ENCODE data around the gene ANKZF1. TPM values are rescaled to one million over a fixed set of nuclear protein-coding genes. Genes with fewer than 3 reads are reported as not detected.

Gene ANKZF1
- total and polyA plus RNA-seq, 12 donors: 12.7 to 44.7 (median 25.5) TPM

- ATAC-seq (peak in 7 of 8 donors; percentile 32 to 63 (median 55)), DNase-seq (no peak)
- Histone ChIP-seq H3K4me3 (peak overlapping the region; percentile 56 to 96 (median 75)), H3K27me3 (no peaks in the 10 kb centered on the region), H3K4me1 (peaks cover 11 to 64% (median 36%) of the 10 kb centered on the region in 9 donors), H3K27ac (peak overlapping the region; percentile 91 to 100 (median 98)), H3K9me3 (no peaks in the 10 kb centered on the region), H3K36me3 (peaks cover 0 to 37% (median 26%) of the 10 kb centered on the region in 9 donors)
- intact Hi-C loops (cut with DNase I): loop anchor here in 6 of 10 donors (1.0 to 5.0 kb wide), 9 partner anchors 16 to 116 kb away; partner anchors contain the start of genes ANKZF1 (in 2 of the 6), ATG9A (in 2 of the 6), TUBA4A (in 2 of the 6) and TUBA4B (in 2 of the 6)
- WGBS, 2 donors: 17% methylated on average over 9 of the region's 9 CpGs
- TF ChIP-seq CTCF (IDR thresholded peaks at IDR 0.05): no peak
Measured at GRCh38 chr2:219278655-219279150, 49.1 kb downstream of the ANKZF1 start.

GRCh38 chr2:219279151-219279915 lies 49.7 kb downstream of the ANKZF1 start, which contains the start of gene DNAJB2:
TSS of gene DNAJB2 (plus strand) at chr2:219279366. CDS start at chr2:219279834, 468 bp downstream.
- 0 to 1% methylated on average over 63 to 65 of the region's 65 CpGs for WGBS, 2 donors
- intact Hi-C loops (cut with DNase I): loop anchor here in 5 of 10 donors (1.0 to 5.0 kb wide), 9 partner anchors 15 to 117 kb away; partner anchors contain the start of genes ANKZF1 (in 2 of the 5), ATG9A (in 2 of the 5), TUBA4A (in 2 of the 5) and TUBA4B (in 2 of the 5)
- Histone ChIP-seq H3K9me3 (no peaks in the 10 kb centered on the region), H3K4me3 (peak within 1 kb of the TSS; percentile 56 to 96 (median 75)), H3K27me3 (no peaks in the 10 kb centered on the region), H3K36me3 (peaks cover 0 to 43% (median 32%) of the 10 kb centered on the region in 9 donors), H3K4me1 (peaks cover 11 to 58% (median 34%) of the 10 kb centered on the region in 9 donors), H3K27ac (peak within 1 kb of the TSS; percentile 91 to 100 (median 98))
- DNase-seq (peak; percentile 99), ATAC-seq (peak; percentile 95 to 97 (median 97))
- peak in 6 of 9 donors; percentile 4 to 48 (median 33) for TF ChIP-seq CTCF (IDR thresholded peaks at IDR 0.05)

- ATAC-seq (no peak), DNase-seq (no peak)
- Histone ChIP-seq H3K36me3 (peaks cover 0 to 50% (median 39%) of the 10 kb centered on the region in 9 donors), H3K4me3 (peak overlapping the region; percentile 56 to 96 (median 75)), H3K9me3 (no peaks in the 10 kb centered on the region), H3K27me3 (no peaks in the 10 kb centered on the region), H3K4me1 (peaks cover 11 to 61% (median 33%) of the 10 kb centered on the region in 9 donors), H3K27ac (peak overlapping the region; percentile 91 to 100 (median 98))
- 39 to 40% methylated on average over 12 of the region's 12 CpGs for WGBS, 2 donors
- intact Hi-C loops (cut with DNase I): loop anchor here in 5 of 10 donors (1.0 to 5.0 kb wide), 10 partner anchors 14 to 118 kb away; partner anchors contain the start of genes ANKZF1 (in 2 of the 5), ATG9A (in 2 of the 5), TUBA4A (in 2 of the 5) and TUBA4B (in 2 of the 5)
- peak in 2 of 9 donors; percentile 2 to 5 for TF ChIP-seq CTCF (IDR thresholded peaks at IDR 0.05)
Measured at GRCh38 chr2:219279916-219280516, 50.4 kb downstream of the ANKZF1 start.

- no peaks in the 10 kb centered on the region for H3K27me3 ChIP-seq
- no peaks in the 10 kb centered on the region for H3K9me3 ChIP-seq
- peaks cover 11 to 64% (median 30%) of the 10 kb centered on the region in 9 donors for H3K4me1 ChIP-seq
- peak overlapping the region in 2 of 10 donors; percentile 82 to 96 for H3K4me3 ChIP-seq
- 94 to 99% methylated on average over 4 of the region's 4 CpGs for WGBS, 2 donors
- peak overlapping the region in 5 of 10 donors; percentile 97 to 100 (median 99) for H3K27ac ChIP-seq
- TF ChIP-seq CTCF (IDR thresholded peaks at IDR 0.05): no peak
- ATAC-seq (no peak), DNase-seq (no peak)
- peaks cover 0 to 56% (median 45%) of the 10 kb centered on the region in 9 donors for H3K36me3 ChIP-seq
- intact Hi-C loops (cut with DNase I): loop anchor here in 1 of 10 donors (2.0 kb wide), 1 partner anchor 62 kb away; the partner anchor contains the start of gene ABCB6
Measured at GRCh38 chr2:219280651-219281050, 51.0 kb downstream of the ANKZF1 start.
